LNCAP (cell line): ENCODE data around the gene PGAP1.

Source experiments
- TF ChIP-seq, protein P1 (sequence below): fragments of 450-650 bp; IDR thresholded peaks from 2 replicates; pipeline ENCODE4 v1.5.1; 2017; ENCODE audit warnings: mild to moderate bottlenecking

Gene PGAP1

DNA sequence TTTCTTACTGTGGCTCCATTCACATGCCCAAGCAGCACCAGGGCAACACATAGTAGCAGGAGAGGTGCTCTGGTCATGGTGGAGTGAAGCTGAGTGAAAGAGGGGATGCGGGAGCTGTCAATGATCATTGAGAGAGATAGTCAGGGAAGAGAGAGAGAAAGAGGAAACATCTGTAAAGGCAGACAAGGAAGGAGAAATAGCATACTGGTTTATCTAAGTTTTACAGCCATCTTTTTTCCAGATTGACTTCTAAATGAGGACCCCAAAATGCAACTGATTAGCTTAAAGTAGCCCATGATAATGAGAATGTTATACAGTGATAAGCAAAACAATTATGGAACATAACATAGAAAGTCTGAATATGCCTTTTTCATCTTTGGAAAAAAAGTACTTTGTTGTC, 117.2 kb downstream of the PGAP1 start, which contains the start of gene C2orf66:
C2orf66 (minus strand) TSS at position 96 of the 400 bp plus-strand sequence; CDS start at position 77, 19 bp downstream.
- TF ChIP-seq, protein P1, sequence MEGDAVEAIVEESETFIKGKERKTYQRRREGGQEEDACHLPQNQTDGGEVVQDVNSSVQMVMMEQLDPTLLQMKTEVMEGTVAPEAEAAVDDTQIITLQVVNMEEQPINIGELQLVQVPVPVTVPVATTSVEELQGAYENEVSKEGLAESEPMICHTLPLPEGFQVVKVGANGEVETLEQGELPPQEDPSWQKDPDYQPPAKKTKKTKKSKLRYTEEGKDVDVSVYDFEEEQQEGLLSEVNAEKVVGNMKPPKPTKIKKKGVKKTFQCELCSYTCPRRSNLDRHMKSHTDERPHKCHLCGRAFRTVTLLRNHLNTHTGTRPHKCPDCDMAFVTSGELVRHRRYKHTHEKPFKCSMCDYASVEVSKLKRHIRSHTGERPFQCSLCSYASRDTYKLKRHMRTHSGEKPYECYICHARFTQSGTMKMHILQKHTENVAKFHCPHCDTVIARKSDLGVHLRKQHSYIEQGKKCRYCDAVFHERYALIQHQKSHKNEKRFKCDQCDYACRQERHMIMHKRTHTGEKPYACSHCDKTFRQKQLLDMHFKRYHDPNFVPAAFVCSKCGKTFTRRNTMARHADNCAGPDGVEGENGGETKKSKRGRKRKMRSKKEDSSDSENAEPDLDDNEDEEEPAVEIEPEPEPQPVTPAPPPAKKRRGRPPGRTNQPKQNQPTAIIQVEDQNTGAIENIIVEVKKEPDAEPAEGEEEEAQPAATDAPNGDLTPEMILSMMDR = no peak

DNA sequence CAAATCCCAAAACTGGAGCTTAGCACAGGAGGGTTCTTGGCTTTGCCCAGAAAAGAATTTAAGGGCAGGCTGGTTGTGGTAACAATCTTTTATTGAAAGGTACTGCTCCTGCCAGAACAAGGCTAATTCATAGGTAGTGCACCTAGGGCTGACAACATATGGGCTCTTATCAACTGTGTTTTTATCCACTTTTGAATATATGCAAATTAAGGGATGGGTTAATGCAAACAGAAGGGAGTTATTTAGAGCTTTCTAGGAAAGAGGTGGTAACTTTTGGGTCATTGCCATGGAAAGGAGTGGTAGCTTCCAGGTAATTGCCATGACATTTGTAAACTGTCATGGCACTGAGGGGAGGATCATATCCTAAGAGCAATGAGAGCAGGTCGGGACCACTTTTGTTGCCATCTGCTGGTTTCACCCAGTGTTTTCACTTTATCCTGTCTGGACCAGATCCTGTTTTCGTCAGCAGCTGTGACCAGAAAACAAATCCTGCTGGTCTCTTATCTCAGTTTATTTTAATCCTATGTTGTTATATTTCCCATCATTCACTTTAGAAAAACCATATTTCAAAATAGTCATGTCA, 118.3 kb downstream of the PGAP1 start:
- TF ChIP-seq, protein P1 = no peak

DNA sequence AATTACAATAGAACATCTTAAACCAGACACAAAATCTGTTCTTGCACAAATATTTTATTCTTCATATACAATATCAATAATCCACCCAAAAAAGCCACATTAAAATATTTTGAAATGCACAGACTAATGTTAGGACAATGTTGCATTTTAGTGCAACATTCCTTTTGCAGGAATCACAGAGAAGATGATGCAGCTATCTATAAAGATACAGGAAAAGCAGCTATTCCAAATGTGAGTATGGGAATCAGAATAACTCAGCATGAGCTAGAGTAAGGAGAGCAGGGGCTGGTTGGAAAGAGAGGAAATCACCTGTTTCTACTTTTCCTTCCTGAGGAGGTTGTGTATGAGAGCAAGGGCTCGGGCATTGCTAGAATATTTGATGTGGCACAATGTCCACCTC, 122.1 kb downstream of the PGAP1 start:
- TF ChIP-seq, protein P1 = no peak

DNA sequence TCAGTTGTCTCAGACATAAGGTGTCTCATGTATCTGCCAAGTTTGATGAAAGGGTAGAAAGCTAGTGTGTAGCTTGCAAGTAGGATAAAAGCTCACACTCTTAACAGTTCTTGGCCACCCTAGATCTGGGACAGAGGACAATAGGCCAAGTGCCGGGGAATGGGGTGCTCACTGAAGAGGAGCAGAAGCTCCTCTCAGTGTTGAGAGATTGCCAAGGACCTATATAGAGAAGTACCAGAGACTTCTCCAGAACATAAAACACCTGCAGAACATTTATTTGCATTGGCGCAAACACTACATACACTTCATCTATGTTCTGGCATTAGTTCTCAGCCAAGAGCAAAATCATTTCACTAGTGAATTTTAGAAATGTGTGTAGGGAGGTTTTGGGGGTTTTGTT, 124.1 kb downstream of the PGAP1 start:
- TF ChIP-seq, protein P1 = no peak

DNA sequence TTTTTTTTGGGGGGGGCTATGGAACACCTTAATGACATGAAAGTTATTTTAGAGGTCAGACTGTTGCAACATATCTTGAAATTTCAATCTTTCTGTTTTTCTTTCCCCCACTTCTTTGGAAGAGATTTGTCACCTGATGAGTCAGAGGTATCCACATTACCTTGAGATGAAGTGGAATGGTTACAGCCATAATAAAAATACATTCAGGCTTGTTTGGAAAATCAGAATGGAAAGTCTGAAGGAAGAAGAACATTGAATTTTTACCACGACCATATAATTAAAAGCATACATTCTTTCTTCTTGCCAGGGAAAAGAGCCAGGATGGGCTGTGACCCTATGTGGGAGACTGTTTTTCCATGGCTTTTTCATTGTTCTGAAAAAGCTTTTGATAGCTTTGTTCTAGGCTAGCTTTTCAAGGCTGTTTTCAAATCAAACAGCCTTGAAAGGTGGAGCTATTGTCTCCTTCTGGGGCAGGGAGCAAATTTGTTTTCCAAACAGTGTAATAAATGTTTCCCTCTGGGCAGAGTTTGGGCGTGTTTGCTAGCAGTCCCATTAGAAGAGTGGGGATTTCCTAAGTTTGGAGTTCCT, 124.7 kb downstream of the PGAP1 start:
- TF ChIP-seq, protein P1 = no peak

DNA sequence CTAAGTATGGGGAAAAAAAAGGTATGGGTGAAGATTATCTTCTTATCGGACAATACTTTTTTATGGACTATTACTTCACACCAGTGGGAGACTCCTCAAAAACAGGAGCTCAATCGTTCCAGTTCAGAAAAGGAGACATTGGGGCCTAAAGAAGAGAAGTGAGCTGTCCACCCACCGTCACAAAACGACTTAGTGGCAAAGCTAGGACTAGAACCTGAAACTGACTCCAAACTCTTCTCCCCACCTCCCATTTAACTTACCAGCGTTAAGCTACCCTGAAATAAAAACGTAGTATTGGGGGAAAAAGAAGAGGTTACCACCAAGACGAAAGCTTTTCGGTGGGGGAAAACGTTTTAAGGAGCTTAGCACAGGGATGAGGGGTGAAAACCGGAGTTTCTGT, 127.5 kb downstream of the PGAP1 start:
- TF ChIP-seq, protein P1 = no peak

DNA sequence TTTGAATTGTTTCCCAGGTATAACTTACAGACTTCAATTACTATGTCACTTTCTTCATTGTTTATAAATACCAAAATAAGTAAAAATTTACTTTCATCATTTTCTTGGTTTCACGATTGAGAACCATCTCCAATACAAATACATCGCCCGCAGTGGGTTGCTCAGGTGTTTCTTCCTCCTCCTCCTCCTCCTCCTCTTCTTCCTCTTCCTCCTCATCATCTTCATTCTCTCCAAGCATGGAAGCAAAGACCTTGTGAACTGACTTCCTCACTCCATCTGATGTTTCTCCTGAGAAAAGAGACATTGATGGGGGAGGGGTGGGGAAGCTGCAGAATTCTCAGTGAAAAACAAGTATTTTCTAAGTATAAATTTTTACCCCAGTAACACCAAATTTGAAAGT, 133.6 kb downstream of the PGAP1 start:
- TF ChIP-seq, protein P1 = no peak
